HG03060 (cell line): ENCODE results near the gene PCDHB2.
"Not testable (repeated sequence)": the region's sequence is repeated elsewhere in the genome, so short reads cannot be mapped to it uniquely, and the experiment has no call there.

Source experiments
- ATAC-seq: cut with Tn5 transposase; IDR thresholded peaks from one replicate; pipeline ENCODE4 v1.9.1; 2021; ENCODE audit warnings: low read depth, moderate number of reproducible peaks; ENCODE audit not compliant: unreplicated experiment

The PCDHB2 gene

GRCh38 chr5:141094481-141095262 lies at the start of gene PCDHB2:
PCDHB2 (plus strand) TSS chr5:141094615; CDS start chr5:141094791, 176 bp downstream.
- ATAC-seq = no peak

- no peak for ATAC-seq
These were observed 43.5 kb upstream of the PCDHB2 start, which contains the start of gene PCDHB1 for GRCh38 chr5:141050622-141051520. PCDHB1 (plus strand) TSS chr5:141051374; CDS start chr5:141051471, 97 bp downstream.

- no peak for ATAC-seq
These were observed 42.9 kb upstream of the PCDHB2 start for GRCh38 chr5:141051521-141051866.

GRCh38 chr5:141077826-141078225 lies 16.6 kb upstream of the PCDHB2 start:
- no peak for ATAC-seq

- no peak for ATAC-seq
These were observed 12.2 kb upstream of the PCDHB2 start for GRCh38 chr5:141082228-141082627.

- no peak for ATAC-seq
These were observed 9.9 kb upstream of the PCDHB2 start for GRCh38 chr5:141084487-141084989.

- no peak for ATAC-seq
These were observed 837 bp downstream of the PCDHB2 start for GRCh38 chr5:141095263-141095641.

- ATAC-seq = not testable (repeated sequence)
These were observed 1.8 kb downstream of the PCDHB2 start for GRCh38 chr5:141096181-141096580.

GRCh38 chr5:141096586-141096985 lies 2.2 kb downstream of the PCDHB2 start:
- not testable (repeated sequence) for ATAC-seq

- ATAC-seq = no peak
These were observed 5.9 kb downstream of the PCDHB2 start, which contains the start of gene PCDHB3 for GRCh38 chr5:141100243-141100805. PCDHB3 (plus strand) TSS chr5:141100473; CDS start chr5:141100650, 177 bp downstream.

GRCh38 chr5:141101059-141101458 lies 6.6 kb downstream of the PCDHB2 start:
- no peak for ATAC-seq

- ATAC-seq = not testable (repeated sequence)
These were observed 7.7 kb downstream of the PCDHB2 start for GRCh38 chr5:141102070-141102469.

GRCh38 chr5:141102471-141102870 lies 8.1 kb downstream of the PCDHB2 start:
- ATAC-seq = not testable (repeated sequence)

- ATAC-seq = no peak
These were observed 10.9 kb downstream of the PCDHB2 start for GRCh38 chr5:141105350-141105749.

- ATAC-seq = no peak
These were observed 24.8 kb downstream of the PCDHB2 start for GRCh38 chr5:141119250-141119649.

GRCh38 chr5:141121563-141121962 lies 27.1 kb downstream of the PCDHB2 start, which contains the start of gene PCDHB4:
PCDHB4 (plus strand) TSS chr5:141121818; CDS start chr5:141121999, 181 bp downstream.
- ATAC-seq = no peak

GRCh38 chr5:141121985-141122384 lies 27.6 kb downstream of the PCDHB2 start:
- ATAC-seq = no peak

GRCh38 chr5:141123396-141124135 lies 29.2 kb downstream of the PCDHB2 start:
- ATAC-seq = not testable (repeated sequence)

- ATAC-seq = no peak
These were observed 32.9 kb downstream of the PCDHB2 start for GRCh38 chr5:141127305-141127704.
